Renal cortex interstitium (tissue), 15 donors: ENCODE results near the gene ZC3H7B. TPM values are rescaled to one million over a fixed set of nuclear protein-coding genes. Genes with fewer than 3 reads are reported as not detected.
"Not testable (repeated sequence)": the region's sequence is repeated elsewhere in the genome, so short reads cannot be mapped to it uniquely, and the experiment has no call there.

Experiments used
- DNase-seq, 11 donors: peaks; one replicate each; pipeline ENCODE4 v3.0.0-alpha.2; 2013; ENCODE audit warnings: low read depth in 9 of 11, low spot score in 4 of 11; ENCODE audit errors: extremely low read depth in 1 of 11
- long read RNA-seq, 16 experiments: transcript quantifications; one replicate each; lab custom pipeline, GENCODE V29; 2026
- polyA plus RNA-seq, 3 donors: library from polyadenylated mRNA; unstranded; fragments of 120-200 nt; gene quantifications; one replicate each; pipeline ENCODE4 v1.2.1, GENCODE V29; 2013; ENCODE audit not compliant: insufficient read length in 3 of 3

ZC3H7B gene, protein sequence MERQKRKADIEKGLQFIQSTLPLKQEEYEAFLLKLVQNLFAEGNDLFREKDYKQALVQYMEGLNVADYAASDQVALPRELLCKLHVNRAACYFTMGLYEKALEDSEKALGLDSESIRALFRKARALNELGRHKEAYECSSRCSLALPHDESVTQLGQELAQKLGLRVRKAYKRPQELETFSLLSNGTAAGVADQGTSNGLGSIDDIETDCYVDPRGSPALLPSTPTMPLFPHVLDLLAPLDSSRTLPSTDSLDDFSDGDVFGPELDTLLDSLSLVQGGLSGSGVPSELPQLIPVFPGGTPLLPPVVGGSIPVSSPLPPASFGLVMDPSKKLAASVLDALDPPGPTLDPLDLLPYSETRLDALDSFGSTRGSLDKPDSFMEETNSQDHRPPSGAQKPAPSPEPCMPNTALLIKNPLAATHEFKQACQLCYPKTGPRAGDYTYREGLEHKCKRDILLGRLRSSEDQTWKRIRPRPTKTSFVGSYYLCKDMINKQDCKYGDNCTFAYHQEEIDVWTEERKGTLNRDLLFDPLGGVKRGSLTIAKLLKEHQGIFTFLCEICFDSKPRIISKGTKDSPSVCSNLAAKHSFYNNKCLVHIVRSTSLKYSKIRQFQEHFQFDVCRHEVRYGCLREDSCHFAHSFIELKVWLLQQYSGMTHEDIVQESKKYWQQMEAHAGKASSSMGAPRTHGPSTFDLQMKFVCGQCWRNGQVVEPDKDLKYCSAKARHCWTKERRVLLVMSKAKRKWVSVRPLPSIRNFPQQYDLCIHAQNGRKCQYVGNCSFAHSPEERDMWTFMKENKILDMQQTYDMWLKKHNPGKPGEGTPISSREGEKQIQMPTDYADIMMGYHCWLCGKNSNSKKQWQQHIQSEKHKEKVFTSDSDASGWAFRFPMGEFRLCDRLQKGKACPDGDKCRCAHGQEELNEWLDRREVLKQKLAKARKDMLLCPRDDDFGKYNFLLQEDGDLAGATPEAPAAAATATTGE
- polyA plus RNA-seq = 10 to 100 TPM; 71.3 to 99.4 (median 94.7) TPM
- long read RNA-seq, donor 1, full-length matches to known transcripts = 1 of 17 reads
- long read RNA-seq, donor 1, partial matches to known transcripts = 16 of 17 reads
- long read RNA-seq, donor 1, other reads (novel, unspliced or antisense) = 0 of 17 reads
- long read RNA-seq, donor 2, full-length matches to known transcripts = 1 of 9 reads
- long read RNA-seq, donor 2, partial matches to known transcripts = 8 of 9 reads
- long read RNA-seq, donor 2, other reads (novel, unspliced or antisense) = 0 of 9 reads
- long read RNA-seq, donor 3, full-length matches to known transcripts = 6 of 114 reads
- long read RNA-seq, donor 3, partial matches to known transcripts = 51 of 114 reads
- long read RNA-seq, donor 3, other reads (novel, unspliced or antisense) = 57 of 114 reads
- long read RNA-seq, donor 4, full-length matches to known transcripts = 3 of 32 reads
- long read RNA-seq, donor 4, partial matches to known transcripts = 29 of 32 reads
- long read RNA-seq, donor 4, other reads (novel, unspliced or antisense) = 0 of 32 reads
- long read RNA-seq, donor 5, full-length matches to known transcripts = 11 of 120 reads
- long read RNA-seq, donor 5, partial matches to known transcripts = 109 of 120 reads
- long read RNA-seq, donor 5, other reads (novel, unspliced or antisense) = 0 of 120 reads
- long read RNA-seq, donor 6, full-length matches to known transcripts = 2 of 219 reads
- long read RNA-seq, donor 6, partial matches to known transcripts = 217 of 219 reads
- long read RNA-seq, donor 6, other reads (novel, unspliced or antisense) = 0 of 219 reads
- long read RNA-seq, donor 7, full-length matches to known transcripts = 4 of 49 reads
- long read RNA-seq, donor 7, partial matches to known transcripts = 39 of 49 reads
- long read RNA-seq, donor 7, other reads (novel, unspliced or antisense) = 6 of 49 reads
- long read RNA-seq, donor 8, partial matches to known transcripts = 73 of 73 reads
- long read RNA-seq, donor 8, other reads (novel, unspliced or antisense) = 0 of 73 reads
- long read RNA-seq, donor 9, full-length matches to known transcripts = 4 of 164 reads
- long read RNA-seq, donor 9, partial matches to known transcripts = 160 of 164 reads
- long read RNA-seq, donor 9, other reads (novel, unspliced or antisense) = 0 of 164 reads
- long read RNA-seq, donor 10, full-length matches to known transcripts = 5 of 32 reads
- long read RNA-seq, donor 10, partial matches to known transcripts = 27 of 32 reads
- long read RNA-seq, donor 10, other reads (novel, unspliced or antisense) = 0 of 32 reads
- long read RNA-seq, donor 11, full-length matches to known transcripts = 5 of 35 reads
- long read RNA-seq, donor 11, partial matches to known transcripts = 30 of 35 reads
- long read RNA-seq, donor 11, other reads (novel, unspliced or antisense) = 0 of 35 reads
- long read RNA-seq, donor 12, partial matches to known transcripts = 77 of 77 reads
- long read RNA-seq, donor 12, other reads (novel, unspliced or antisense) = 0 of 77 reads
- long read RNA-seq, donor 13, partial matches to known transcripts = 319 of 319 reads
- long read RNA-seq, donor 13, other reads (novel, unspliced or antisense) = 0 of 319 reads
- long read RNA-seq, donor 14, full-length matches to known transcripts = 5 of 17 reads
- long read RNA-seq, donor 14, partial matches to known transcripts = 12 of 17 reads
- long read RNA-seq, donor 14, other reads (novel, unspliced or antisense) = 0 of 17 reads
- long read RNA-seq, donor 15 = 0 reads
- long read RNA-seq, donor 16, full-length matches to known transcripts = 20 of 226 reads
- long read RNA-seq, donor 16, partial matches to known transcripts = 206 of 226 reads
- long read RNA-seq, donor 16, other reads (novel, unspliced or antisense) = 0 of 226 reads

DNA sequence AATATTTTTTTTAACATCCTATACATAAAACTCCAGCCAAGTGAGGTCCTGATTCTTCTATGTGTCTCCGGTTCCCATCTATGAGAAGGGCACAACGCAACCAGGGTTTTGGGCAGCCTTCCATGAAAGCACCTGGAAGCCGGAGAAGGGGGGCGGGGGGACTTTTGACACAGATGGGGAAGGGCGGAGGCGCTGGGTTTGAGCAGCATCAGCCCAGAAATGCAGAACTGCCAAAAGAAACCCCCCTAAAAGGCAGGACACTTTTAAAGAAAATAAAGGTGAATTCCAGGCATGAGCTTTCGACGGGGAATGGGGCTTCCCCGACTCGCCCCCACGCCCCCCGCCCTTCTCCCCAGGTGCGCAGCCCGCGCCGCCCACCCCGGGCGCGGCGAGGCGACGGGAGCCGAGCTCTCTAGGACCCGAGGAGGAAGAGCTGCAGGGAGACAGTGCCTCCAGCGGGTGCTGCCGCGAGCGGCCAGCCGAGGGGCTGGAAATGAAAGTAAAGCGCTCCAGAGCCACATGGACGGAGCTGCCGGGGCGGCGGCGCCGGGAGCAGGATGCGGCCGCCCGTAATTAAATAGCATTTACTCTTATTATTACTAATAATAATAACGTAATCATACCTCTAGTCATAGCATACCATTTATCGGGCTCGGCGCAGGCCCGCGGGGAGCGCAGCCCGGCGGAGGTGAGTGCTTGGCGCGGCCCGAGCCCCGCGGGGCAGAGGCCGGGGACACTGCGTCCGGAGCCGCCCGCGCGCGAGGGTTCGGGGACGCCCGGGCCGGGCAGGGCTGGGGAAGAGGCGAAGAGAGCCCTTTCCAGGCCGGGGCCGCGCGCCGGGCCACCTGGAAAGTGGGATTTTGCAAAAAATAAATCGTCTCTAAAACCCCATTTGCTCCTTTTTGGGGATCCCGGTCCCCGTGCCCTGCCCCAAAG lies at the start of gene ZC3H7B:
Gene ZC3H7B, plus strand, starts transcription at position 441 of the 936 bp plus-strand sequence. CDS start 19,136 bp downstream, outside the sequence.
- peak in 9 of 11 donors; percentile 66 to 82 (median 72) for DNase-seq

DNA sequence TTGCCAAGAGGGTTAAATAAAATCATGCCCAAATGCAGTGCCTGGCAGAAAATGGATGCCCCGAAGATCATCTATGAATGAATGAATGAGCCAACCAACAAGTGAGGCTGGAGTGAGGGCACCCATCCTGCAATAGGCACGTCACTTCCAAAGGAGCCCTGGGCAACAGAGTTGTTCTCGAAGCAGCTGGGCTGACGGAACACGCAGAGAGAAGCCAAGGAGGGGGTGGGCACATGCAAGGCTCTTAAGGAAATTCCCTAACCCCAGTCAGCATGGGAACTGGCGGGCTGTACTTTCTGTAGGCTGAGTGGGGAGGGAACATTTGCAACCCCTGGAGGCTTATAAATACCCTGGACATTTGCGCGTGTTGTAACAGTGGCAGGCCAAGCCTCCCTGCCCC lies 49.0 kb upstream of the ZC3H7B start:
- no peak for DNase-seq

DNA sequence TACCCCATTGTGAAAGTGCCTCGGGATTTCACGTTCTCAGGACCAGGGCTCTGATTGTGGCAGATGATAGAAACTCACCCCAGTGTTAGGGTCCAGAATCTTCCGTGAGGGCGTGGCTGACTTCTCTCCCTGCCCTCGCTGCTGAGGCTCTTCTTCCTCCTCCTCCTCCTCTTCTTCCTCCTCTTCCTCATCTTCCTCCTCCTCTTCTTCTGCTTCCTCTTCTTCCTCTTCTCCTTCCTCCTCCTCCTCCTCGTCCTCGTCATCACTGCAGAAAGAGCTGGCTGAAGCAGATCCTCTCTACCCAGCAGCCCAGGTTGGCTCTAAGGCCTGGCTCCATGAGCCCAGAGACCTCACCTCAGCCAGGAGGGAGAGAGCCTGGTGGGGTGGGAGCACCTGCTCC lies 47.1 kb upstream of the ZC3H7B start:
- DNase-seq = no peak

DNA sequence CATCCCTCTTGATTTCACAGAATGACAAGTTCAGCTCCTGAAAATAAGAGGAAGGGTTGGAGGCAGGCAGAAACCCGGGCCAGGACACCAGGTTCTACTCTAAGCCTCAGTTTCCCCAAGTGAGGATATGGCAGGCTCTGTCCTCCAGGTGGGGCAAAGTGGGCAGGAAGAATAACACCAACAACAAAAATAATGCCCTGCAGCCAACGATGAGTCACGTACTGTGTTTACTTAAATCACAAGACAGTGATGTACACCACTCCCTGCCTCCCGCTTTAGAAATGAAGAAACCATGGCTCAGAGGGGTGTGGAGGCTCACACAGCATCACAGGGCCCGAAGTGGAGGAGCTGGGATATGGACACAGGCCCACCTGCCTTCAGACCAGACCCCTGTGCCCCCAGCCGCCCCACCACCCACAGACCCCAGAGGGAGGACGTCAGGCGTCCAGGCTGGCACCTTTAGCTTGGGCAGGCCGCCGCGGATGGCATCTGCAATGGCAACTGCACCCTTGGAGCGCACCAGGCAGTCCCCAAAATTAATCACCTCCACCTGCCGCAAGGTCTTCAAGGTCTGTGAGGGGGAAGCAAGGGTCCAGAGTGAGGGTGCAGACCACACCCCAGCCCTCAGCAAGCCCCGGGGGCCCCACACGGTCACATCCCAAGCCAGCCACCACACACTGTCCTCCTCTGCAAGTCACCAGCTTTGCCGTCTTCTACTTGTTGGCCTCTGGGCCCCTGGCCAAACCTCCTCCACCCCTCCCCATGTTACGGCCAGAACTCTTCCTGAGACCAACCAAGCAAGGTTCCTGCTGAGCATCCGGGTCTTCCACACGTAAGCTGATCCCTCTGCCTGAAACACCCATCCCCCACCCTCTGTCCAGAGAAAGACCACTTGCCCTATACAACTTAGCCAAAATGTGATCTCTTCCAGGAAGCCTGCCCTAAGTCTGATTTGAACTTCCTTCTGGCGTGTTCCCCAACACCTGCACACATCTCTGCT lies 44.8 kb upstream of the ZC3H7B start:
- peak in 3 of 11 donors; percentile 10 to 29 (median 22) for DNase-seq

DNA sequence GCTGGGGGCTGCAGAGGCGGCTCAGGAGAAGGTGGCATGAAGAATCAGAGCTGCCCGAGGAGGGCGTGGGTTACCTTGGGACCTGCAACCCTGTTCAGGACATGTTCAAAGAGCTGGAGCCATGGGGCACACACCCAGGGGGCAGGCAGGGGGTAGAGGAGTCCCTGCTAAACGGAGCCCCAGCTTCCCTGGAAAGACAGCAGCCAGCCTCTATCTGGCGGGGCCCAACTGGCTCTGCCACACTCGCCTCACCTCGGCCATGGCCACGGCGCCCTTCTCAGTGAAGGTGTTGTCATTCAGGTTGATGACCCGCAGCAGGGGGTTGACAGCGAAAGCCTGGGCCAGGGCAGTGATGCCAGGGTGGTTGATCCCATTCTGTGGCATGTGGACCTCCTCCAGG lies 43.6 kb upstream of the ZC3H7B start:
- DNase-seq = no peak

DNA sequence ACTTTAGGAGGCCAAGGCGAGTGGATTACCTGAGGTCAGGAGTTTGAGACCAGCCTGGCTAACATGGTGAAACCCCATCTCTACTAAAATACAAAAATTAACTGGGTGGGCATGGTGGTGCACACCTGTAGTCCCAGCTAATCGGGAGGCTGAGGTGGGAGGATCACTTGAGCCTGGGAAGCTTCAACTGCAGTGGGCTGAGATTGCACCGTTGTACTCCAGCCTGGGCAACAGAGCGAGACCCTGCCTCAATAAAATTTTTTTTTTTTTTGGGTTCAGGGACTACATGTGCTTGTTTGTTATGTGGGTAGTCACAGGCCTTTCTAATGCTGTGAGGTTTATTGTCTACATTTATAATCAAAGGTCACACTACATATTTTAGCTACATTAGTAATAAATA lies 41.6 kb upstream of the ZC3H7B start:
- DNase-seq = not testable (repeated sequence)

DNA sequence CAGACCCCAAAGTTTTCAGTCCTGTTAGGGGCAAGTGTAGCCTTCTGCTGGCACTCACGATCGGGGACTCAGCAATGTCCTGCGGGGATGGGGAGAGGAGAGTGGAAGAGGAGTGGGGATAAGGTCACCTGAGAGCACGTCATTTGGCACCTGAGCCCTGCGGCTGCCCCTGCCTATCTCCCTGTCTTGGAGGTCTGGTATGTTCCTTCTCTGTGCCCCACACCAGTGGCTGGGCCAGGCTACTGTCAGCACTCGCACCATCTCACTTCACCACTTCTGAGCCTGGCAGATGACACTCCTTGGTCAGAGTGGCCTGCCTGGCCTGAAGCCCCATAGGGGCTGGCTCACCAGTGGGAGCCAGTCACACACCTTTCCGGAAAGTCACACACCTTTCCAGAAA lies 40.5 kb upstream of the ZC3H7B start:
- no peak for DNase-seq

DNA sequence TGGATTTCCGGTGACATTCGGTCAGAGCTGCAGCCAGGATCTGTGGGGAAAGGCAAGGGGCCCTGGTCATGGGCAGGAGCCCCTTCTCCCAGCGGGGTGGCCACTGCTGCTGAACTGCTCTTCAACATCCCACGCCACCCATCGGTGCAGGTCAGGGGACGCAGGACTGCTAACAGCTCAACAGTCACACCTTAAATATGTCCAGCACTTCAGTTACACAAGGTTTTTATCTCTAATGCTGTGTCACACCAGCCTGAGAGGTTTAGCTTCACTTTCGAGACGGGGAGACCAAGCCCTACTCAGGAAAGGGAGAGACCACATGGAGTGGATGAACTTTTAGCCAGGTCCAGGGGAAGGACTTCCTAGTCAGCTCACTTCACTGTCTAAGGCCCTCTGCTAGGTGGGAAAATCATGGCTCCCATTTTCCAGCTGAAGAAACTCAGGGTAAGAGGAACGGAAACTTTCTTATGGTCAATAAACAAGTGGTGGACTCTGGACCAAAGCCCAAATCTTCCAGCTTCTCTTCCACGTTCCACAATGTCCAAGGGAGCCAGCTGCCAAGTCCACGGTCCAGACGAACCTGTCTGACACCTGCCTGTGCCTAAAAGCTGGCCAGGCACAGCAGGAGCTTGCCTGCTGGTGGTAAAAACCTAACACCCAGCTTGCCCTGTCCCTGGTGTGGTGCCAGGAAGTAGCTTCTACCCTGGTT lies 39.6 kb upstream of the ZC3H7B start:
- no peak for DNase-seq

DNA sequence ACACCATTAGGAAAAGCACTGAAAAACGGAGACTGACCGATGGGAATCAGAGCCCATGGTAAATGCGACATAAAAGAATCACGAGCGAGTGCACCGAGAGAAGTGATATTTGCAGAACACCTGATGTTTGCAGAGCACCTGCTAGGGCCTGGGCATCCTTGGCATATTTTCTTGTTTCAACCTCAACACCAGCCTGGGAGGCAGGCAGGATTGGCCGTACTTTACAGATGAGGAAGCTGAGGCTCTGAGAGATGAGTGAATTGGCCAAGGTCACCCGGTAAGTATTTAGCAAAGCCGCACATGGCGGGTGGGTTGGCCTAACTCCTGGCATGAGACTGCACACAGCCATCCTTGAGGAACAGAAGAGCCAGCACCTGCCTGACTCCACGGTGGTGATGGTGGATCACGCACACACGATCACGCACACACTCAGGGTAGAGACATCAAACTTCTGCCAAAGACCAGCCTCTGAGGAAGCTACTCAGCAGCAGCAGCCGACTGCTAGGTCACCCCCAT lies 39.0 kb upstream of the ZC3H7B start:
- no peak for DNase-seq

DNA sequence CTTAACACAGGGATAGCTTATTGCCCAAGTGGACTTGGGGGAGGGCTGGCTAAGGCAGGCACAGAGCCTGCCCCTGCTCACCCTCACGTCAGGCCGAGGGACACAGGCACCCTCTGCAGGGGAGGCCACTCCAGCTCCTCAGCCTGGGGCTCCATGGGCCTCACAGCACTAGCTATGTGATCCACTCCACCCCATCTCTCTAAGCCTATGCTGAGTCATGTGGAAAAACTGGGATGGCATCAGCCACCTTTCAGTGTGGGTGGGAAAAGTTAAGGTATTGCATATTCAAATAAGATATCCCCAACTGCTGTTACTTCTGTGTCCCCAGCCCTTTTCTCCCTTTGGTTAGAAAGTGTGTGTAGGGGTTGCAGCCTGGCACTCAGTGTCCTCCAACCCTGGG lies 37.6 kb upstream of the ZC3H7B start:
- no peak for DNase-seq

DNA sequence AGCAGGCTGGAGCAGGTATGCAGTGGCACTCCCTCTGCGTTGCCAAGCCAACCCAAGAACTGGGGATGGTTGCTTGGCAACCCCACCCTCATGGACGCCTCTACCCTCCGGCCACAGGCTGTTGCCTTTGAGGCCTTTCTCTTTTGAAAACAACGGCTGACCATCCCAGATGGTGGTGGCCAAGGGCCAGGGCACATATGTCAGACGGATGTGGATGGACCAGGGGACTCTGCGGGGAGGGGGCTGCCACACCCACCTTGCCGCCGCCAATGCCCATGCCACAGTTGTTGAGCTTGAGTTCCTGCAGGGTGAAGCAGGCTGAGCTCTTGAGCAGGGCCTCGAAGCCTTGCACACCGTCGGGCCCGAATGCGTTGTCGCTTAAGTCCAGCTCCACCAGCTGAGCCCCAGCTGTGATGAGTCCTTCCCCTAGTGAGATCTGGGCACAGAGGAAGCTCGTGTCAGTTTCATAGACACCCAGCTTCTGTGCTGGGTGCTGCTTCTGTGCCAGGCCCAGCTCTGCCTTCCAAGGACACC lies 36.9 kb upstream of the ZC3H7B start:
- DNase-seq = no peak

DNA sequence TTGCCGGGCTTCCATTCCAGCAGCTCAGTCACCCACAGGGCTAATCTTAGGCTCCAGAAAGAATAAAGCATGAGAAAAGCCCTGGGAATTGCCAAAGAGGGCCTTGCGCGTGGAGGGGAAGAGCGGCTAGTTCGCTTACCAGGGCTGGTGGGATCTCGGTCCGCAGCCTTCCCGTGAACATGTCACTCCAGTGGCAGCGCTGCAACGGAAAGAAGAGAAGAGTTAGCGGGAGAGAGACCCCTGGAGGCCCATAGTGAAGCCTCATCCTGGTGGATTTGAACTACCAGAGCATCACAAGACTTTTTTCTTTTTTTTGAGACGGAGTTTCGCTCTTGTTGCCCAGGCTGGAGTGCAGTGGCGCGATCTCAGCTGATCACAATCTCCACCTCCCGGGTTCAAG lies 33.4 kb upstream of the ZC3H7B start:
- DNase-seq = no peak

DNA sequence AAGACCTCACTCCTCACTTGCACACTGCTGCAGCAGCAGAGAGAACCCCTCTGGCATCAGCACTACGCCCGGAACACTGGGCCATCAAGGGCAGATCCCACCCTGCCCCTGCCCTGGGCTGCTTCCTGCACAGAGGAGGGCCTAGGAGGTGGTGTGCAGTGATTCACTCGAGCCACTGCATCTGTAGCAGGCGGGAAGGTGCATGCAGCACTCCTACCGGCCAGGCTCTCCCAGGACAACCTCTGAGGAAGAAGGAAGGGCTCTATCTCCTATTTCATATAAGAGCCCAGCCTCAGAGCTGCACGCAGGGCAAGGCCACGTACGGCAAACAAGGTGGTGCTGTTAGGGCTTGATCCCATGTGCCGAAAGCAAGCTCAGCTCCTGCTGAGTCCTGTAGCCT lies 29.5 kb upstream of the ZC3H7B start:
- DNase-seq = no peak
